Activated T-cell treated with anti-CD3 and anti-CD28 coated beads, Interleukin-2, amount 50 U/mL, for 24 hours (primary cell): ENCODE measurements around the gene SLC4A5.

Experiments used
- DNase-seq: peaks from one replicate; pipeline ENCODE4 v3.0.0-alpha.2; 2020
- H3K27ac Mint-ChIP-seq: 2 replicates; pipeline ENCODE4 v1.8.0; 2020; ENCODE audit warnings: mild to moderate bottlenecking, mixed read lengths
- H3K27me3 Mint-ChIP-seq: 2 replicates; pipeline ENCODE4 v1.8.0; 2020; ENCODE audit warnings: mixed read lengths
- H3K36me3 Mint-ChIP-seq: 2 replicates; pipeline ENCODE4 v1.8.0; 2020; ENCODE audit warnings: low read depth, mixed read lengths
- H3K4me1 Mint-ChIP-seq: 2 replicates; pipeline ENCODE4 v1.8.0; 2020; ENCODE audit warnings: low read depth, mixed read lengths
- H3K4me3 Mint-ChIP-seq: 2 replicates; pipeline ENCODE4 v1.8.0; 2020; ENCODE audit warnings: mild to moderate bottlenecking, moderate library complexity, mixed read lengths
- H3K9me3 Mint-ChIP-seq: 2 replicates; pipeline ENCODE4 v1.8.0; 2020; ENCODE audit warnings: mixed read lengths

SLC4A5 gene

GRCh38 chr2:74253971-74254310 is 89.3 kb downstream of the SLC4A5 start:
- Mint-ChIP-seq H3K9me3 (no peaks in the 10 kb centered on the region), H3K4me1 (peaks cover 1% of the 10 kb centered on the region), H3K27ac (no peak overlapping the region), H3K4me3 (no peak overlapping the region), H3K36me3 (peaks cover 6% of the 10 kb centered on the region), H3K27me3 (no peaks in the 10 kb centered on the region)
- no peak for DNase-seq

DNA sequence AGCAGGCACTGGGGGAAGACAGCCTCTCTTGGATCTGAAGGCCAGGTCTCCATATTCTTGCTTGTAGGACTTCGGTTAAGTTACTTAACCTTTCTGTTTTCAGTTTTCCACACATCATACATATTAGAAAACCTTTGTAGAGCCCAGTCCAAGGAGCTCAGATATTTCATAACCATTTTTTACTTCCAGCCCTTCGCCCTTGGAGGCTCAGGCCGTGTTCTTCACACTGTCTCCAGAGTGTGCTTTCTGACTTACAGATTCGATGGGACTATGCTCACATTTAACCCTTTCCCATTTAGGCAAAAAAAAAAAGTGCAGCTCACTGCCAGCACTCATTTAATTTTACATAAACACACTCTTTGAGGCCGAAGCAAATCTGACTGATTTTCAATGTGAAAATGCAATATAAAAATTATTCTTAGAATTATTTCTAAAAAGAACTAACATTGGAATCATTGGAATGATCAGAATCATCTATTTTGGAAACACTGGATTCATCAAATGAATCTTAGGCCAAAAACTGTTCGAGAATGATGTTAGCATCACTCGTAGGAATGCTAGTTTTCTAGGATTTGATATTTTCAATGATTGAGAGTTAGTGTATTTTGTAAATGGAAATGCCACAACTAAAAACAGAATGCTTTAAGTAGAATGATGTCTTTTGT is 89.8 kb downstream of the SLC4A5 start:
- Mint-ChIP-seq H3K27ac (no peak overlapping the region), H3K27me3 (no peaks in the 10 kb centered on the region)

GRCh38 chr2:74252862-74253261 is 90.4 kb downstream of the SLC4A5 start:
- Mint-ChIP-seq H3K4me1 (peaks cover 1% of the 10 kb centered on the region), H3K4me3 (no peak overlapping the region), H3K27ac (no peak overlapping the region), H3K27me3 (no peaks in the 10 kb centered on the region), H3K36me3 (peaks cover 6% of the 10 kb centered on the region), H3K9me3 (no peaks in the 10 kb centered on the region)
- DNase-seq: no peak

More for the DNA sequence above, 89.8 kb downstream of the SLC4A5 start:
- Mint-ChIP-seq H3K4me3 (no peak overlapping the region), H3K36me3 (peaks cover 6% of the 10 kb centered on the region), H3K9me3 (no peaks in the 10 kb centered on the region), H3K4me1 (peaks cover 1% of the 10 kb centered on the region)
- DNase-seq: no peak

DNA sequence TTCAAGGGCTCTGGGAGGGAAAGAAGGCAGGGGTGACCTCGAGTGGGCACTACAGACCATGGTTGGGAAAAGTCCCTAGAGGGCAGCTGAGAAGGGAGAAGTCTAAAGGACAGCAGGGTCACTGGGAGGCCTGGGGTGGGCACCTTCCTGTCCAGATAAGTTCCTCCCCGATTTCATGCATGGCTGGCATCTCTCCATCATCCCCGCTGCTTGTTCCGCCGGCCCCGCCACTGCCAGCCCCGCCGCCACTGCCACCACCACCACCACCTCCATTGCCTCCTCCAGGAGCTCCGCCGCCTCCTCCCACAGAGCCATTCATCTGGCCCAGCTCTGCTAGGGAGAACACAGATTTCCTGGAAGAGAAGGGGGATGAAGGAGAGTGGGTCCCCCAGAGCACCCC is 91.2 kb downstream of the SLC4A5 start:
- Mint-ChIP-seq H3K27me3 (no peaks in the 10 kb centered on the region), H3K36me3 (peaks cover 6% of the 10 kb centered on the region), H3K27ac (no peak overlapping the region), H3K9me3 (no peaks in the 10 kb centered on the region), H3K4me1 (peaks cover 1% of the 10 kb centered on the region), H3K4me3 (no peak overlapping the region)
- no peak for DNase-seq

GRCh38 chr2:74250189-74250631 is 93.0 kb downstream of the SLC4A5 start:
- DNase-seq: peak; percentile 69
- H3K27me3 Mint-ChIP-seq: no peaks in the 10 kb centered on the region
- H3K27ac Mint-ChIP-seq: no peak overlapping the region
- no peaks in the 10 kb centered on the region for H3K9me3 Mint-ChIP-seq
- H3K36me3 Mint-ChIP-seq: no peaks in the 10 kb centered on the region
- H3K4me1 Mint-ChIP-seq: peaks cover 1% of the 10 kb centered on the region
- no peak overlapping the region for H3K4me3 Mint-ChIP-seq

DNA sequence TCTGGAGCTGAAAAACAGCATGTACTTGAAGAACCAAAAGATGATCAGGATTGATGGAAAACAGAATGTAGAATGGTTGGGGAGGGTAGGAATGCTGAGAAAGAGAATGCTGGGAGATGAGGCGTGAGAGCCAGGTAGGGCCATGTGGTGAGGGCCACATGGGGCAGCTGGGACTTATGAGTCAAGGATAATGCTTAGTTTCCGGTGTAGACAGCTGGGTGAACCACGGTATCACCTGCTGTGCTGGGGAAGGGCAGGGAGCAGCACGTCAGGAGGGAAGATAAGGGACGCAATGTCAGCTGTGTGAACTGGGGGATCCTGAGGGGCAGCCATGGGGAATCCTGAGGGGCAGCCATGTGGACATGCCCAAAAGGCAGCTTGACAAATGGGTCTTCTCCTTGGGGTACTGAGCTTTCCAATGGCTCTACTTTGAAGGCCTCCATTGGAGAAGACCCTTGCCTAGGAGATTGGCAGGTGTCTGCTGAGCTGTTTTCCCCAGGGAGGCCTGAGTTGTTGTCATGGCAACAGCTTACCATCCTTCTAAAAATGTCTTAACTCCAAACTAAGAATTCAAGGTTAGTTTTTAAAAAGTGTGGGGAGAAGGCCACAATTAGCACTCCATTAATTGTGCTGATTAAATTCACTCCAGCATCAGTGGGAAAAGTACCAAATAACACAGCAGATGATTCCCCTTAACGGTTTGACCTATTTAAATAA is 93.7 kb downstream of the SLC4A5 start:
- H3K4me3 Mint-ChIP-seq: no peak overlapping the region
- H3K27ac Mint-ChIP-seq: no peak overlapping the region
- no peaks in the 10 kb centered on the region for H3K27me3 Mint-ChIP-seq
- H3K4me1 Mint-ChIP-seq: peaks cover 1% of the 10 kb centered on the region
- DNase-seq: no peak
- H3K9me3 Mint-ChIP-seq: no peaks in the 10 kb centered on the region
- no peaks in the 10 kb centered on the region for H3K36me3 Mint-ChIP-seq

DNA sequence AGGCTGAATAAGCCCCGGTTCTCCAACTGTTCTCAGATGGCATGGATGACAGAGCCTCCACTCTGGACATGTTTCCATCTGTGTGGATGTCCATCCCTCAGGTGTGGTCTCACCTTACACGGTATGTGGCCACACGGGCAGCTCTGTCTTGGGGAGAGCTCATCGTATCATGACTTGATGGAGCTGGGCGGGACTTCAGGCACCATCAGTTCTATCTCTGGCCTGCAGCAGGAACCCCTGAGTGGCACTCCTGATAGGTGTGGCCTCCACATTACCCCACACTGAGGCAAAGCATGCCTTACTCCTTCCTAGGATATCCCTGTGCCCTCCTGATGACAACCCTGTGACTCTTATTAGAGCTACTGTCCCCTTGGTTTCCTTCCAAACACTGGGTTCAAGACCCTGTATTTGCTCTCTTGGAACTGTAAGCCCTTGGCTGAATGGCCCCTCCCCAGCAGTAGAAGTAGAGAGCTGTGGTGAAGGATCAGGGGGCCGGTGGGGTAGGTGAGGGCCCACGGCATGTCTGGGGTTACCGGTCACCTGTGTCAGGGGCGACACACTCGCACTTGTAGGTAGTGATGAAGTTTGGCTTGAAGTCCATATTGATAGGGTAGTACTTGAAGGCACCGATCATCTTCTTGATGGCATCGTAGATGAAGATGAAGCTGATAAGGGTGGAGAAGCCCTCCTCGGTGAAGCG is 96.6 kb downstream of the SLC4A5 start:
- peaks cover 1% of the 10 kb centered on the region for H3K4me1 Mint-ChIP-seq
- no peaks in the 10 kb centered on the region for H3K36me3 Mint-ChIP-seq
- H3K9me3 Mint-ChIP-seq: no peaks in the 10 kb centered on the region
- DNase-seq: no peak
- no peak overlapping the region for H3K4me3 Mint-ChIP-seq
- H3K27me3 Mint-ChIP-seq: no peaks in the 10 kb centered on the region
- H3K27ac Mint-ChIP-seq: no peak overlapping the region

GRCh38 chr2:74244286-74244685 is 98.9 kb downstream of the SLC4A5 start:
- Mint-ChIP-seq H3K27me3 (no peaks in the 10 kb centered on the region), H3K9me3 (no peaks in the 10 kb centered on the region), H3K4me3 (no peak overlapping the region), H3K36me3 (no peaks in the 10 kb centered on the region), H3K27ac (no peak overlapping the region), H3K4me1 (no peaks in the 10 kb centered on the region)
- no peak for DNase-seq

- Mint-ChIP-seq H3K27me3 (no peaks in the 10 kb centered on the region), H3K4me1 (no peaks in the 10 kb centered on the region), H3K27ac (no peak overlapping the region), H3K4me3 (no peak overlapping the region), H3K36me3 (no peaks in the 10 kb centered on the region), H3K9me3 (no peaks in the 10 kb centered on the region)
- DNase-seq: no peak
Measured at GRCh38 chr2:74242354-74243071, 100.7 kb downstream of the SLC4A5 start.

DNA sequence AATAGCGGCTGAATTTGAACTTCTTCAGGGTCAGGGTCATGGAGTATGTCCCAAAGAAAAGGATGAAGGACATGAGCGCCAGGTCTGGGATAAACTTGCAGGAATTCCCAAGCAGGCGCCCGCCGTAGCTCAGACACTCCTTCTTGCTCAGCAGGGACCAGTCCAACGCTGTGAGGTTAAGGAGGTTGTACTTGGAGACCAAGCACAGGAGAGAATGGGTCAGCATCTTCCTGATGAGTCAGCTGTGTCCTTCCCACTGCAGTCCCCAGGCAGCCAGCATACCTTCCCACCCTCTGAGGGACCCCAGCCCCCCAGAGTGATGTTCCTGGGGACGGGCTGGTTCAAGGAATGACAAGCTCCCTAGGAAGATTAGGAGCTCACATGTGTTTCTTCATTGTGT is 103.9 kb downstream of the SLC4A5 start:
- no peak overlapping the region for H3K27ac Mint-ChIP-seq
- no peaks in the 10 kb centered on the region for H3K9me3 Mint-ChIP-seq
- peaks cover 2% of the 10 kb centered on the region for H3K4me1 Mint-ChIP-seq
- H3K4me3 Mint-ChIP-seq: no peak overlapping the region
- no peak for DNase-seq
- no peaks in the 10 kb centered on the region for H3K27me3 Mint-ChIP-seq
- no peaks in the 10 kb centered on the region for H3K36me3 Mint-ChIP-seq

- Mint-ChIP-seq H3K36me3 (no peaks in the 10 kb centered on the region), H3K4me3 (no peak overlapping the region), H3K27ac (no peak overlapping the region), H3K4me1 (peaks cover 2% of the 10 kb centered on the region), H3K27me3 (no peaks in the 10 kb centered on the region), H3K9me3 (no peaks in the 10 kb centered on the region)
- no peak for DNase-seq
Measured at GRCh38 chr2:74238879-74239278, 104.3 kb downstream of the SLC4A5 start.

DNA sequence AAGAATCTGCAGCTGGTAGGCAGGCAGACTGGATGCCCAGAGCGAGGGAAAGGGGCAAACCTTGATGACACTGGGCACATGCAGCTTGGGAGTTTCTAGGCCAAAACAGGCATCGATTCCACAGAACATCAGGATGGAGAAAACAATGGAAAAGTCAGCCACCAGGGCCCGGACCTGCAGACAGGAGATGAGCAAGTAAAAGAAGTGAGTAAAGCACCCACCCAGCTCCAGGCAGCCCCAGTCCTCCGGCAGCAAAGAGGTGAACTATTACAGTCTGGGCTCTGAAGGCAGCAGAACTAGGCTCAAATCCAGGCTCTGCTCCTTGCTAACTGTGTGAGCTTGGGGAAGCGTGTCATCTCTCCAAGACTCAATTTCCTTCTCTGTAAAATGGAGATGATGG is 108.2 kb downstream of the SLC4A5 start:
- peaks cover 2% of the 10 kb centered on the region for H3K4me1 Mint-ChIP-seq
- no peaks in the 10 kb centered on the region for H3K27me3 Mint-ChIP-seq
- no peak overlapping the region for H3K27ac Mint-ChIP-seq
- no peak overlapping the region for H3K4me3 Mint-ChIP-seq
- no peaks in the 10 kb centered on the region for H3K36me3 Mint-ChIP-seq
- H3K9me3 Mint-ChIP-seq: no peaks in the 10 kb centered on the region
- no peak for DNase-seq

DNA sequence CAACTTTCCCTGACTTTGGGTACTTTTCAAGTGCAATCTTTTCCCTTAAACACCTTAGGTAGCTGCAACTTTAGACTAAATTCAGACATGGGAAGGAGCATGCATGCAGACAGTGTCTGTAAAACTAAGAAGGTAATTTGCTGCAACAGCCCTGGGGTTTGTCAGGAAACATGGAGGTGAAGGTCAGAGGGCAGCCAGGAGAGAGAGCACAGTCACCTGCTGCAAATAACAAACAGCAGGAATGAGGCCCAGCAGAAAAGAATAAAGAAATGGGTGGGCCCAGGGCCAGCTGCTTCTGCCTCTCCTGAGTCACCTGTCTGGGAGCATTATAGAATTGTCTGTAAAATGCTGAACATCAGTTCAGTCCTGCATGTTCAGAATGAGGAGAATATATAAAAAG is 109.6 kb downstream of the SLC4A5 start:
- Mint-ChIP-seq H3K27ac (no peak overlapping the region), H3K4me1 (peaks cover 2% of the 10 kb centered on the region), H3K9me3 (no peaks in the 10 kb centered on the region), H3K4me3 (no peak overlapping the region), H3K36me3 (no peaks in the 10 kb centered on the region), H3K27me3 (no peaks in the 10 kb centered on the region)
- DNase-seq: no peak

- DNase-seq: no peak
- Mint-ChIP-seq H3K27me3 (no peaks in the 10 kb centered on the region), H3K36me3 (no peaks in the 10 kb centered on the region), H3K4me3 (no peak overlapping the region), H3K27ac (no peak overlapping the region), H3K4me1 (peaks cover 2% of the 10 kb centered on the region), H3K9me3 (no peaks in the 10 kb centered on the region)
Measured at GRCh38 chr2:74232426-74232825, 110.8 kb downstream of the SLC4A5 start.
